ENCODE data around the gene UQCRHL. TPM values are rescaled to one million over a fixed set of nuclear protein-coding genes. Genes with fewer than 3 reads are reported as not detected.
"Not testable (repeated sequence)": the region's sequence is repeated elsewhere in the genome, so short reads cannot be mapped to it uniquely, and the experiment has no call there.

The UQCRHL gene
- total RNA-seq, 1 donor from 2014 or later, result 0.76 TPM

- peak; percentile 81 for DNase-seq (ENCODE audit: extremely low read depth, low read depth, low spot score)
Measured at GRCh38 chr1:15835741-15836510, 28.5 kb upstream of the UQCRHL start.

GRCh38 chr1:15835205-15835740, 27.8 kb upstream of the UQCRHL start:
- no peak for DNase-seq (ENCODE audit: extremely low read depth, low read depth, low spot score)

GRCh38 chr1:15834406-15835204, 27.2 kb upstream of the UQCRHL start:
- no peak for DNase-seq (ENCODE audit: extremely low read depth, low read depth, low spot score)

- peak; percentile 84 for DNase-seq (ENCODE audit: extremely low read depth, low read depth, low spot score)
Measured at GRCh38 chr1:15833842-15834405, 26.5 kb upstream of the UQCRHL start.

- DNase-seq (ENCODE audit: extremely low read depth, low read depth, low spot score), result no peak
Measured at GRCh38 chr1:15833069-15833679, 25.7 kb upstream of the UQCRHL start.

GRCh38 chr1:15830258-15830657, 22.8 kb upstream of the UQCRHL start:
- DNase-seq (ENCODE audit: extremely low read depth, low read depth, low spot score), result no peak

GRCh38 chr1:15828931-15829330, 21.5 kb upstream of the UQCRHL start:
- not testable (repeated sequence) for DNase-seq (ENCODE audit: extremely low read depth, low read depth, low spot score)

- DNase-seq (ENCODE audit: extremely low read depth, low read depth, low spot score), result not testable (repeated sequence)
Measured at GRCh38 chr1:15827567-15827966, 20.1 kb upstream of the UQCRHL start.

- DNase-seq (ENCODE audit: extremely low read depth, low read depth, low spot score), result no peak
Measured at GRCh38 chr1:15826810-15827507, 19.5 kb upstream of the UQCRHL start.

- no peak for DNase-seq (ENCODE audit: extremely low read depth, low read depth, low spot score)
Measured at GRCh38 chr1:15825800-15826199, 18.4 kb upstream of the UQCRHL start.

- no peak for DNase-seq (ENCODE audit: extremely low read depth, low read depth, low spot score)
Measured at GRCh38 chr1:15820478-15820877, 13.0 kb upstream of the UQCRHL start.

- no peak for DNase-seq (ENCODE audit: extremely low read depth, low read depth, low spot score)
Measured at GRCh38 chr1:15816674-15817073, 9.2 kb upstream of the UQCRHL start.

- DNase-seq (ENCODE audit: extremely low read depth, low read depth, low spot score), result no peak
Measured at GRCh38 chr1:15810073-15810472, 2.6 kb upstream of the UQCRHL start.

- DNase-seq (ENCODE audit: extremely low read depth, low read depth, low spot score), result no peak
Measured at GRCh38 chr1:15808955-15809354, 1.5 kb upstream of the UQCRHL start.

- DNase-seq (ENCODE audit: extremely low read depth, low read depth, low spot score), result no peak
Measured at GRCh38 chr1:15807121-15807520, 328 bp downstream of the UQCRHL start.

- DNase-seq (ENCODE audit: extremely low read depth, low read depth, low spot score), result no peak
Measured at GRCh38 chr1:15804060-15804459, 3.4 kb downstream of the UQCRHL start.

- DNase-seq (ENCODE audit: extremely low read depth, low read depth, low spot score), result no peak
Measured at GRCh38 chr1:15803380-15803779, 4.1 kb downstream of the UQCRHL start.

- DNase-seq (ENCODE audit: extremely low read depth, low read depth, low spot score), result no peak
Measured at GRCh38 chr1:15802234-15802965, 5.0 kb downstream of the UQCRHL start.

- no peak for DNase-seq (ENCODE audit: extremely low read depth, low read depth, low spot score)
Measured at GRCh38 chr1:15799928-15800835, 7.3 kb downstream of the UQCRHL start.
